IMR-90 (cell line): ENCODE measurements around the gene MAZ. TPM values are rescaled to one million over a fixed set of nuclear protein-coding genes. Genes with fewer than 3 reads are reported as not detected.
A peak's percentile ranks its signal among the peaks of the same experiment; 100 is the strongest.

Experiments
- ATAC-seq: fragments of 200-7000 bp; cut with Tn5 transposase; 2 replicates; pipeline ENCODE4 v1.9.1; 2020; ENCODE audit warnings: low read depth, mild to moderate bottlenecking, moderate library complexity
- BruUV-seq: library from RNA; stranded (reverse); fragments of 400-500 nt; replicated peaks from 2 replicates; lab custom pipeline; 2021; lab: Mats Ljungman, UMichigan
- CTCF ChIA-PET: fragments of 300-600 bp; formaldehyde crosslinking; extraction: SDS; loops from one replicate; lab custom pipeline; 2021; ENCODE audit warnings: antibody characterized with exemption; lab: Yijun Ruan, JAX
- POLR2A ChIA-PET: fragments of 300-600 bp; sonication (Branson Sonifier 250); formaldehyde crosslinking; loops from one replicate; lab custom pipeline; 2022; ENCODE audit warnings: antibody characterized with exemption; ENCODE audit not compliant: unreplicated experiment; lab: Charles Lee
- DNase-seq: peaks from one replicate; pipeline ENCODE4 v3.0.0; 2013
- H2AFZ ChIP-seq: replicated peaks from 2 replicates; pipeline ENCODE3; 2013; ENCODE audit warnings: low read length, mild to moderate bottlenecking; ENCODE audit not compliant: poor library complexity
- H2AK5ac ChIP-seq: 2 replicates; pipeline ENCODE4 v1.6.1; 2013; ENCODE audit warnings: low read depth, low read length, inconsistent platforms
- H2AK9ac ChIP-seq: replicated peaks from 2 replicates; pipeline ENCODE3; 2013; ENCODE audit warnings: mild to moderate bottlenecking, low read depth, low read length, moderate library complexity; ENCODE audit not compliant: poor library complexity
- H2BK120ac ChIP-seq: 2 replicates; pipeline ENCODE4 v1.6.1; 2013; ENCODE audit warnings: low read depth, low read length, inconsistent platforms
- H2BK15ac ChIP-seq: 3 replicates; pipeline ENCODE4 v1.6.1; 2013; ENCODE audit warnings: low read depth, low read length, inconsistent platforms
- H2BK20ac ChIP-seq: 2 replicates; pipeline ENCODE4 v1.6.1; 2013; ENCODE audit warnings: low read depth, mild to moderate bottlenecking, inconsistent platforms, low read length, moderate library complexity
- H2BK5ac ChIP-seq: 2 replicates; pipeline ENCODE4 v1.6.1; 2013; ENCODE audit warnings: mild to moderate bottlenecking, low read depth, low read length, inconsistent platforms; ENCODE audit not compliant: poor library complexity, severe bottlenecking
- H3K14ac ChIP-seq: replicated peaks from 2 replicates; pipeline ENCODE4 v1.6.1; 2013; ENCODE audit warnings: low read depth, low read length, inconsistent platforms
- H3K18ac ChIP-seq: 2 replicates; pipeline ENCODE4 v1.6.1; 2013; ENCODE audit warnings: low read depth, low read length, control low read depth
- H3K23ac ChIP-seq: 2 replicates; pipeline ENCODE4 v1.6.1; 2013; ENCODE audit warnings: low read depth, low read length, inconsistent platforms
- H3K27ac ChIP-seq: 2 replicates; pipeline ENCODE4 v1.5.1; 2013; ENCODE audit warnings: mild to moderate bottlenecking, control low read depth, low read length; ENCODE audit not compliant: insufficient read depth
- H3K27me3 ChIP-seq: 2 replicates; pipeline ENCODE4 v1.6.1; 2013; ENCODE audit warnings: low read length; ENCODE audit not compliant: control insufficient read depth, insufficient read depth
- H3K36me3 ChIP-seq: 2 replicates; pipeline ENCODE4 v1.6.1; 2013; ENCODE audit warnings: low read length, mixed read lengths; ENCODE audit not compliant: control insufficient read depth, insufficient read depth
- H3K4ac ChIP-seq: 2 replicates; pipeline ENCODE4 v1.6.1; 2013; ENCODE audit warnings: low read depth, low read length, inconsistent platforms
- H3K4me1 ChIP-seq: 2 replicates; pipeline ENCODE4 v1.6.1; 2013; ENCODE audit warnings: low read length, mixed read lengths; ENCODE audit not compliant: control insufficient read depth, insufficient read depth
- H3K4me2 ChIP-seq: 2 replicates; pipeline ENCODE4 v1.6.1; 2013; ENCODE audit warnings: low read depth, mild to moderate bottlenecking, control low read depth, low read length, moderate library complexity
- H3K4me3 ChIP-seq: 2 replicates; pipeline ENCODE4 v1.5.1; 2013; ENCODE audit warnings: low read depth, mild to moderate bottlenecking, control low read depth, low read length, moderate library complexity; ENCODE audit not compliant: insufficient read depth
- H3K56ac ChIP-seq: 2 replicates; pipeline ENCODE4 v1.6.1; 2013; ENCODE audit warnings: low read length, inconsistent platforms; ENCODE audit not compliant: insufficient read depth; ENCODE audit errors: extremely low read depth
- H3K79me1 ChIP-seq, 2 experiments: 2 replicates each; pipeline ENCODE4 v1.6.1; 2013; ENCODE audit warnings: low read length in 2 of 2, inconsistent platforms in 1 of 2, low read depth in 1 of 2
- H3K9ac ChIP-seq: 2 replicates; pipeline ENCODE4 v1.6.1; 2013; ENCODE audit warnings: low read depth, low read length, control low read depth
- H3K9me1 ChIP-seq: 2 replicates; pipeline ENCODE4 v1.6.1; 2013; ENCODE audit warnings: low read length, inconsistent platforms; ENCODE audit not compliant: insufficient read depth
- H3K9me3 ChIP-seq: 2 replicates; pipeline ENCODE4 v1.6.1; 2013; ENCODE audit warnings: low read length; ENCODE audit not compliant: control insufficient read depth, insufficient read depth
- H4K20me1 ChIP-seq: 2 replicates; pipeline ENCODE4 v1.6.1; 2013; ENCODE audit warnings: low read length, inconsistent platforms; ENCODE audit not compliant: insufficient read depth
- H4K5ac ChIP-seq: 2 replicates; pipeline ENCODE4 v1.6.1; 2013; ENCODE audit warnings: mild to moderate bottlenecking, low read depth, low read length, control low read depth
- H4K8ac ChIP-seq, 2 experiments: 2 replicates each; pipeline ENCODE4 v1.6.1; 2013; ENCODE audit warnings: low read depth in 2 of 2, low read length in 2 of 2, control low read depth in 1 of 2, inconsistent platforms in 1 of 2
- H4K91ac ChIP-seq: 2 replicates; pipeline ENCODE4 v1.6.1; 2013; ENCODE audit warnings: low read depth, low read length, inconsistent platforms; ENCODE audit not compliant: insufficient read depth
- BHLHE40 ChIP-seq: fragments of 150-350 bp; IDR thresholded peaks from 2 replicates; pipeline ENCODE4 v1.6.1; 2016; ENCODE audit warnings: mild to moderate bottlenecking, low read depth, low read length
- CEBPB ChIP-seq: IDR thresholded peaks from 2 replicates; pipeline ENCODE4 v1.6.1; 2012; ENCODE audit warnings: low read depth, low read length, improper control_type of control experiment
- FOS ChIP-seq: fragments of 150-350 bp; IDR thresholded peaks from 2 replicates; pipeline ENCODE4 v1.6.1; 2016; ENCODE audit warnings: low read depth, low read length
- MAFK ChIP-seq: IDR thresholded peaks from 2 replicates; pipeline ENCODE4 v1.6.1; 2012; ENCODE audit warnings: low read depth, low read length, improper control_type of control experiment
- MAZ ChIP-seq: IDR thresholded peaks from 2 replicates; pipeline ENCODE4 v1.6.1; 2012; ENCODE audit warnings: low read depth, mild to moderate bottlenecking, low read length, improper control_type of control experiment, moderate library complexity, borderline replicate concordance
- MXI1 ChIP-seq: IDR thresholded peaks from 2 replicates; pipeline ENCODE4 v1.6.1; 2012; ENCODE audit warnings: low read depth, mild to moderate bottlenecking, low read length, moderate library complexity, borderline replicate concordance
- POLR2A ChIP-seq: IDR thresholded peaks from 2 replicates; pipeline ENCODE4 v1.6.1; 2012; ENCODE audit warnings: mild to moderate bottlenecking, low read depth, low read length
- RAD21 ChIP-seq: IDR thresholded peaks from 2 replicates; pipeline ENCODE4 v1.6.1; 2012; ENCODE audit warnings: low read length, improper control_type of control experiment
- SMC3 ChIP-seq: fragments of 150-350 bp; IDR thresholded peaks from 2 replicates; pipeline ENCODE4 v1.6.1; 2016; ENCODE audit warnings: low read depth, mild to moderate bottlenecking, antibody characterized with exemption, low read length, moderate library complexity
- USF2 ChIP-seq: fragments of 150-350 bp; IDR thresholded peaks from 2 replicates; pipeline ENCODE4 v1.6.1; 2017; ENCODE audit warnings: mild to moderate bottlenecking, antibody characterized with exemption, low read length, low read depth
- WGBS, 2 experiments: methylation state at CpG; one replicate each; pipeline versions ENCODE4 v1.1.5 to v1.1.7; 2013; ENCODE audit warnings: missing lambda C conversion rate in 2 of 2; ENCODE audit not compliant: insufficient read length in 1 of 2; ENCODE audit errors: extremely low coverage in 2 of 2; 5-methylcytosine and 5-hydroxymethylcytosine counted together
- dilution Hi-C: fragments of 300-500 bp; cut with HindIII; formaldehyde crosslinking; loops from one replicate; pipeline ENCODE4 v1.14.3; 2018; ENCODE audit warnings: low sequenced_read_pairs; ENCODE audit not compliant: unreplicated experiment
- in situ Hi-C: fragments of 300-500 bp; cut with MboI; formaldehyde crosslinking; loops from 3 replicates; pipeline ENCODE4 v1.14.3; 2019; ENCODE audit warnings: low sequenced_read_pairs, inconsistent platforms, mixed read lengths
- intact Hi-C: fragments of 100-400 bp; cut with micrococcal nuclease; formaldehyde crosslinking; loops from 2 replicates; pipeline ENCODE4 v1.10.0; 2022
- polyA plus RNA-seq, 3 experiments: library from polyadenylated mRNA; depleted of rRNA; stranded (reverse); fragments of >200 nt; gene quantifications; 2 replicates each; pipeline ENCODE4 v1.2.3, GENCODE V29; 2012; ENCODE audit warnings: low replicate concordance in 1 of 3
- total RNA-seq: library from RNA; depleted of rRNA; stranded (reverse); fragments of >200 nt; gene quantifications from 2 replicates; pipeline ENCODE4 v1.2.3, GENCODE V29; 2012

The MAZ gene
- total and polyA plus RNA-seq, 2 of the 4 experiments (the other 2 are of a cell fraction), result 113 to 138 TPM

DNA sequence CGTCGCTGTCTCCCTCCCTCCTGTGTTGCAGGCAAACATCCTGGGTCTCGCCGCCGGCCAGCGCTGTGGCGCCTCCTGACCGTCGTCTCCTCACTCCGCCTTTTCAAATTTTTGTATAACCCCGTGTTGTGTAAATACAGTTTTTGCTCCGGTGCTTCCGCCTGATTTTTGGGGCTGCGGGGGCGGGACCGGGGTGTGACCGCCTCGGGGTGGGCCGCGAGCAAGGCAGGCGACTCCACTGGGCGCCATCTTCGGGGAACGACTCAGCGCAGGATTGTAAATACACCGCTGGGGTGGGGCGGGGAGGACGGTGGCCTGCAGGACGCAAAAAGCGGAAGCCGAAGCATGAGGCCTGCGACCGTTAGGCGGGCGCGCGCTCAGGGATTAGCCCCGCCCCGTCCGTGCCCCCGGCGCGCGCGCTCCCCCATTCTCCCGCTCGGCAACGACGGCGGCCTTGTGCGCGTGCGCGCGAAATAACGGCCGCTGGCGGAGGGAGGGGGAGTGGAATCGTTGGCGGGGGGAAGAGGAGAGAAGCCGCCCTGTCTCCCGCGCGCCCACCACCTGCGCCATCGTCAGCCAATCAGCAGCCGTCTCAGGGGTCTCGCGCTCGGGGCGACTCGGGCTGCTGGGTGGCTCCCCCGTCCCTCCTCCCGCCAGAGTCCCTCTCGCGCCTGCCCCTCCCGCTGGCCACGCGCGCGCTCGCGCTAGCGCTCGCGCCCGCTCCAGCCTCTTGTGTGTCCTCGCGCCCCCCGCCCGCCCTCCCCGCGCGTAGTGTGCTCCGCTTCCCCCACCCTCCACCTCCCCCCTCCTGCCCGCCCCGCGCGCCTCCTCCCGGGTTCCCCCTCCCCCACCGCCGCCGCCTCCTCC is 864 bp upstream of the MAZ start:
- peak overlapping the region; percentile 96 for H4K91ac ChIP-seq
- POLR2A ChIA-PET, result interaction anchor here (1.1 kb wide), 1 partner anchor 8 kb away, joined by 5 read pairs; no protein-coding TSS in a partner anchor
- H4K5ac ChIP-seq, result peak overlapping the region; percentile 97
- H3K27me3 ChIP-seq, result no peaks in the 10 kb centered on the region
- intact Hi-C loops (loop anchor here (1.0 kb wide), 1 partner anchor 105 kb away; no protein-coding TSS in a partner anchor), dilution Hi-C loops (no loop called here), in situ Hi-C loops (no loop called here)
- peak overlapping the region; percentile 82 for H3K56ac ChIP-seq
- H2BK15ac ChIP-seq, result no peak overlapping the region; the same call in 2 of the 3 replicates
- H3K4me3 ChIP-seq, result peak overlapping the region; percentile 79
- BruUV-seq, result no TSS peak
- peak overlapping the region; percentile 100 for H2AK5ac ChIP-seq
- peak overlapping the region; percentile 97 for H3K9ac ChIP-seq
- peak overlapping the region; percentile 75 for H2BK120ac ChIP-seq
- peaks cover 19% of the 10 kb centered on the region for H4K20me1 ChIP-seq
- H3K14ac ChIP-seq, result peak overlapping the region; percentile 99
- WGBS, 2 experiments, result 1% methylated on average over 34 of the region's 103 CpGs; no CpG with 5 or more reads in 1 of the 2 experiments
- peak; percentile 97 for DNase-seq
- H3K23ac ChIP-seq, result peak overlapping the region; percentile 77; the same call in 1 of the 2 replicates
- peak overlapping the region; percentile 89 for H2AFZ ChIP-seq
- peaks cover 4 to 35% of the 10 kb centered on the region in 2 experiments; a peak in 3 of 4 replicates for H3K79me1 ChIP-seq
- TF ChIP-seq RAD21 (no peak), MAFK (no peak), MAZ (peak; percentile 99), BHLHE40 (0 out of 2 replicates have a peak, but pooled peaks have one; percentile 32), SMC3 (no peak), USF2 (peak; percentile 46; the same call in 1 of the 2 replicates), CEBPB (no peak), POLR2A (peak; percentile 77; the same call in 1 of the 2 replicates), MXI1 (peak; percentile 58; the same call in 1 of the 2 replicates), FOS (no peak)
- peak overlapping the region; percentile 96 for H2BK5ac ChIP-seq
- peaks cover 24% of the 10 kb centered on the region for H3K36me3 ChIP-seq
- H3K4ac ChIP-seq, result peak overlapping the region; percentile 98
- peaks cover 15% of the 10 kb centered on the region for H3K4me1 ChIP-seq
- CTCF ChIA-PET, result interaction anchor here (1.3 kb wide), 1 partner anchor 15 kb away, joined by 3 read pairs; the partner anchor contains the start of gene KIF22
- peak overlapping the region; percentile 96 for H3K27ac ChIP-seq
- H3K9me1 ChIP-seq, result 0 out of 2 replicates have a peak, but pooled peaks cover 3% of the 10 kb centered on the region
- H3K4me2 ChIP-seq, result peak overlapping the region; percentile 94
- ATAC-seq, result peak; percentile 69
- H3K18ac ChIP-seq, result peak overlapping the region; percentile 58
- H2BK20ac ChIP-seq, result no peak overlapping the region
- no peaks in the 10 kb centered on the region for H3K9me3 ChIP-seq
- H2AK9ac ChIP-seq, result peak overlapping the region; percentile 99
- H4K8ac ChIP-seq, result peak overlapping the region; percentile 97 to 99
